Epithelial cell of proximal tubule (primary cell): ENCODE data around the gene PIWIL1. TPM values are rescaled to one million over a fixed set of nuclear protein-coding genes. Genes with fewer than 3 reads are reported as not detected.

ENCODE experiments used
- DNase-seq: peaks from one replicate; pipeline ENCODE4 v3.0.0-alpha.2; 2011; ENCODE audit warnings: low read depth
- H3K4me3 ChIP-seq: 2 replicates; pipeline ENCODE4 v1.5.1; 2011; ENCODE audit warnings: low read depth, mild to moderate bottlenecking, low read length
- CTCF ChIP-seq: conservative IDR thresholded peaks from 2 replicates; pipeline ENCODE4 v1.5.1; 2012; ENCODE audit warnings: low read depth, mild to moderate bottlenecking, low read length
- total RNA-seq: library from RNA; depleted of rRNA; stranded (reverse); fragments of >200 nt; gene quantifications from 2 replicates; pipeline ENCODE4 v1.2.3, GENCODE V29; 2015

PIWIL1 gene
- total RNA-seq, 1 donor from 2014 or later, result not detected

GRCh38 chr12:130419116-130419515 is 81.4 kb downstream of the PIWIL1 start:
- no peak for DNase-seq

GRCh38 chr12:130420071-130420470 is 82.4 kb downstream of the PIWIL1 start:
- TF ChIP-seq CTCF, result no peak
- no peak overlapping the region for H3K4me3 ChIP-seq
- no peak for DNase-seq

More at GRCh38 chr12:130419116-130419515, 81.4 kb downstream of the PIWIL1 start:
- TF ChIP-seq CTCF, result no peak
- no peak overlapping the region for H3K4me3 ChIP-seq

GRCh38 chr12:130421896-130422295 is 84.2 kb downstream of the PIWIL1 start:
- no peak overlapping the region for H3K4me3 ChIP-seq

More at GRCh38 chr12:130421896-130422295, 84.2 kb downstream of the PIWIL1 start:
- no peak for TF ChIP-seq CTCF
- DNase-seq, result no peak

Other genes with a start within 250 kb of the PIWIL1 start
- gene FZD10, start 175.4 kb upstream of the PIWIL1 start, total RNA-seq, result 1.0 and 9.3 TPM in 2 replicates